Progenitor cell of endocrine pancreas (in vitro differentiated cells): ENCODE results near the gene TNIK. TPM values are rescaled to one million over a fixed set of nuclear protein-coding genes. Genes with fewer than 3 reads are reported as not detected.
A peak's percentile ranks its signal among the peaks of the same experiment; 100 is the strongest.

ENCODE experiments used
- DNase-seq: peaks from one replicate; pipeline ENCODE4 v3.0.0; 2021; ENCODE audit warnings: low spot score; ENCODE audit not compliant: unreplicated experiment
- H3K27ac Mint-ChIP-seq: 2 replicates; pipeline ENCODE4 v1.8.0; 2021; ENCODE audit warnings: mild to moderate bottlenecking, moderate library complexity, mixed read lengths
- H3K27me3 Mint-ChIP-seq: 2 replicates; pipeline ENCODE4 v1.8.0; 2021; ENCODE audit warnings: mixed read lengths
- H3K36me3 Mint-ChIP-seq: 2 replicates; pipeline ENCODE4 v1.8.0; 2022; ENCODE audit warnings: mixed read lengths; ENCODE audit not compliant: insufficient read depth
- H3K4me1 Mint-ChIP-seq: 2 replicates; pipeline ENCODE4 v1.8.0; 2021; ENCODE audit warnings: low read depth, mixed read lengths
- H3K4me3 Mint-ChIP-seq: 2 replicates; pipeline ENCODE4 v1.8.0; 2021; ENCODE audit warnings: low read depth, mild to moderate bottlenecking, moderate library complexity, mixed read lengths
- H3K9me3 Mint-ChIP-seq: 2 replicates; pipeline ENCODE4 v1.8.0; 2021; ENCODE audit warnings: low read depth, mixed read lengths
- total RNA-seq: library from RNA; stranded (reverse); gene quantifications from 2 replicates; pipeline ENCODE4 v1.2.1, GENCODE V29; 2021
- TF ChIP-seq, protein P1 (sequence below): fragments of 200-600 bp; sonication (generic); IDR thresholded peaks from one replicate; pipeline ENCODE4 v1.5.0; 2021; ENCODE audit warnings: antibody characterized with exemption, mild to moderate bottlenecking; ENCODE audit not compliant: unreplicated experiment

The TNIK gene
- total RNA-seq, 1 donor from 2014 or later: 15.7 TPM

DNA sequence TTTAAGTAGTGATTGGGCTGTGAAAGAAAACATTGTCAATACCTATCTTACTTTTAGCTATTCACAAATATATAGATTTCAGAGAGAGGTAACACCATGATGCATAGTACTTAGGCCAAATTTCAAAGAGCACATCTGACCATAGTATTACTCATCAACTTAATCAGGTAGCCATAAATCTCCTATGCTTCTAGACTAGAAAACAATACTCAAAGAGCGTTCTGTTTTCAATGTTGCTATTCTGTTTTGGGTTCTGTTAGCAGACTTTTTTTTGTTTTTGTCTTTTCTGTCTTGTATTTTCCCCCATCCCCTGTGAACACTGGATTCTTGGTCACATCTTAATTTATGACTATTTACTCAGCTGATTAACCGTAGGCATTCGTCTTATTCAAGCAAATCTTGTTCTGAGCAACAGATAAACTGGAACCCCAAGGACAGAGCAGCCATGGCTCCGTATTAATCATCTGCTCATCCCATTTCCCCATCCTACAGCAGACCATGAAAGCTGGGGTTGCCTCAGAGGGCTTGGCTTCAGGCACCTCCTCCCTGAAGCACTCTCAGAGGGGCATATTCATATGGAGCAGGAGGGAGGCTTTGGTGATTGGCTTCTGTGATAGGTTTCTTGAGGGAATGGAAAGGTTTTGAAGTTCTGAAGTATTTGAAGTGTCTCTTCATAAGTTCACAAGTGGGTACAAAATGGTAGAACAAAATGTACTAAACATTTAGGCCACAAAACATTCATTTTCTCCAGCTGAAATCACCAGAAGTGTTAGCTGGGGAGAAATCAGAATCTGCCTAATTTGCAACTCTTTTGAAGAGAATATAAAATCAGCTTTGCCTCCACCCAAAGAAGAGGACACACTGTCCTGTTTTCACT, 105.3 kb downstream of the TNIK start:
- H3K27me3 Mint-ChIP-seq: no peaks in the 10 kb centered on the region
- H3K36me3 Mint-ChIP-seq: no peaks in the 10 kb centered on the region
- no peaks in the 10 kb centered on the region for H3K9me3 Mint-ChIP-seq
- no peak for DNase-seq
- H3K4me3 Mint-ChIP-seq: peak overlapping the region; percentile 2
- no peak overlapping the region for H3K27ac Mint-ChIP-seq
- peaks cover 33% of the 10 kb centered on the region for H3K4me1 Mint-ChIP-seq
- TF ChIP-seq, protein P1, sequence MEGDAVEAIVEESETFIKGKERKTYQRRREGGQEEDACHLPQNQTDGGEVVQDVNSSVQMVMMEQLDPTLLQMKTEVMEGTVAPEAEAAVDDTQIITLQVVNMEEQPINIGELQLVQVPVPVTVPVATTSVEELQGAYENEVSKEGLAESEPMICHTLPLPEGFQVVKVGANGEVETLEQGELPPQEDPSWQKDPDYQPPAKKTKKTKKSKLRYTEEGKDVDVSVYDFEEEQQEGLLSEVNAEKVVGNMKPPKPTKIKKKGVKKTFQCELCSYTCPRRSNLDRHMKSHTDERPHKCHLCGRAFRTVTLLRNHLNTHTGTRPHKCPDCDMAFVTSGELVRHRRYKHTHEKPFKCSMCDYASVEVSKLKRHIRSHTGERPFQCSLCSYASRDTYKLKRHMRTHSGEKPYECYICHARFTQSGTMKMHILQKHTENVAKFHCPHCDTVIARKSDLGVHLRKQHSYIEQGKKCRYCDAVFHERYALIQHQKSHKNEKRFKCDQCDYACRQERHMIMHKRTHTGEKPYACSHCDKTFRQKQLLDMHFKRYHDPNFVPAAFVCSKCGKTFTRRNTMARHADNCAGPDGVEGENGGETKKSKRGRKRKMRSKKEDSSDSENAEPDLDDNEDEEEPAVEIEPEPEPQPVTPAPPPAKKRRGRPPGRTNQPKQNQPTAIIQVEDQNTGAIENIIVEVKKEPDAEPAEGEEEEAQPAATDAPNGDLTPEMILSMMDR: no peak

DNA sequence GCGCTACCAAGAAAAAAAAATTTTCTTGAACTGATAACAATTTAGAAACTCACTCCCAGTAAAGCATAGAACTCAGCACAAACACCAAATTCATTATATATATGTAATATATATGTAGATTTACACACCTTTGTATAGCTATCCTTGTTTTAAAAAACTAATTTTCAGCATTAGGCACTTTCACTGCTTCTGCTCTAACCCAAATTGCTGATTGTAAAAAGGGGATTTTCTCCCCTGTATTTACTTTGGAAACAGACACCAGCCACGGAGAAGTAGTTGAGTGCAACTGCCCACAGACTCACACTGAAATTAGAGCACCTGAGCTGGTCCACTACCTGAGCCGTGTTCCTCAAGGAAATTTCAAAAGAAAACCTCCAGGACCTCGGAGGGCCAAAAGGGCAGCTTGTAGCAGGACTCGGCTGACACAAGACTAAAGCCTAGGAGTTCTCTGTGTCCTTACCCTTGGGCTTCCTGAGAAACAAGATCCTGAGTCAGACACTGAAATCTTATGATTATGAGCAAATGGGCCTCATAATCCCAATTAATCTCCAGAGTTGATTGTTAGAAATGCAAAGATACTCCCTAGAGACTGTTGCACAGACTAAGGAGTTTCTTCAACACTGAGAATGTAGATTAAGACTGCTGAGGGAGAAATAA, 106.0 kb downstream of the TNIK start:
- Mint-ChIP-seq H3K27ac (no peak overlapping the region), H3K4me1 (peaks cover 34% of the 10 kb centered on the region), H3K27me3 (no peaks in the 10 kb centered on the region), H3K36me3 (no peaks in the 10 kb centered on the region), H3K4me3 (no peak overlapping the region), H3K9me3 (no peaks in the 10 kb centered on the region)
- TF ChIP-seq, protein P1: no peak
- no peak for DNase-seq

DNA sequence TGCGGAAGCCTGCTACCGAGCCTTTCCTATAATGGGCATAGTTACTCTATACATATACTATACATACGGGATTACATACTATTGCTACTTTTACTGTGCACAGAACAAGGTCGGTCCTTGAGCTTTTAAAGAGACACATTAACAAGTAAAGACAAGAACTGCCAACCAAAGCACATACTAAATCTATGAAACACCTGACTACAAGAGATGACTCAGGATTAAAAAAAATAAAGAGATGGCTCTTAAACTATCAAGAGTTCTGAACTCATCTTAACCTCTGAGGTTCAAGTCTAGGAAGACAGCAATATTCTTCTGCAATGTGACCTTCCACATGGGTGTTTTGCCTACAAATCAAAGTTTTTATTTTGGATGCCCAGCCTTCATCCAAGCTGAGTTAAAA, 106.8 kb downstream of the TNIK start:
- TF ChIP-seq, protein P1: no peak
- H3K9me3 Mint-ChIP-seq: no peaks in the 10 kb centered on the region
- H3K4me1 Mint-ChIP-seq: peaks cover 31% of the 10 kb centered on the region
- no peak for DNase-seq
- H3K4me3 Mint-ChIP-seq: no peak overlapping the region
- no peak overlapping the region for H3K27ac Mint-ChIP-seq
- H3K36me3 Mint-ChIP-seq: no peaks in the 10 kb centered on the region
- no peaks in the 10 kb centered on the region for H3K27me3 Mint-ChIP-seq

DNA sequence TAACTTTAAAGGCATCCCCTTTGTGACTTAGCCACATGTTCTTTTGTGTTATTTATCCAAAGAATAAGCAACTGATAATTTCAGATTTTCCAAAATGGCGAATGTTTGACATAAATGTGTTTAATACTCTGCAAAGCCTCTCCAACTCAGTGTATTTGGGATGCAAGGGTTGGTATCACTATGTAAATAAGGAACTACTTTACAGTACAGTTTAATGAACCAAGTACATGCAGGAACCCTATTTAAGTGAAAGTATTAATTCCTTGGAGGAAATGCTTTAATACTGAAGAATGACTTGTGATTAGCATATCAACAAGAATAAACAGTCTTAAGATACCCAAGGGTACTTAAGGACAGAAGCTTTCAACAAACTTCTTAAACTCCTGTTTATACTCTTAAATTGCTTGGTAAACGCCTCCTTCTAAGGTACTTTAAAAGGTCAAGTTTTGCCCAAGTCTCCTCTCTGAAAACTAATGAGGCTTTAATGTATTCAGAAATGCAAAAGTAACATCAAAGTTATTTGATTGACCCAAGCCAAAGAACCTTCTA, 107.7 kb downstream of the TNIK start:
- Mint-ChIP-seq H3K36me3 (no peaks in the 10 kb centered on the region), H3K9me3 (no peaks in the 10 kb centered on the region), H3K4me3 (no peak overlapping the region), H3K27me3 (no peaks in the 10 kb centered on the region), H3K27ac (no peak overlapping the region), H3K4me1 (peaks cover 33% of the 10 kb centered on the region)
- TF ChIP-seq, protein P1: no peak
- DNase-seq: no peak

DNA sequence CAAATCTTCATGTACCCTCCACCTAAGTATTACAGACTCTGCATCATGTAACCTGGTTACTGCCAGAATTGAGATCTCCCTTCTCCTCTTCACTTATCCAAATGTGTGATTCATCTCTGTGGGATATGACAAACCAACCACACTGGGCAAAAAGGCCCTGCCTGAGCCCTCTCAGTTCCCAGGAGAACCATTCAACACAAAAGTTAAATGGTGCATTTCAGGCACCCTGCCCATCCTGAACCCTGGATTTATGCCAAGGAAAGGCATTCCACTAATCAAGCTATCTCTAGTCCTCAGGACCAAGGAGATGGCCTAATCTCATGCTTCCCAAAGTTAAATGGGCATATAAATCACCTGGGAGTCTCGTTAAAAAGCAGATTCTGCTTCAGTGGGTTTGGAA, 108.5 kb downstream of the TNIK start:
- no peaks in the 10 kb centered on the region for H3K27me3 Mint-ChIP-seq
- H3K4me3 Mint-ChIP-seq: no peak overlapping the region
- TF ChIP-seq, protein P1: no peak
- H3K4me1 Mint-ChIP-seq: peaks cover 38% of the 10 kb centered on the region
- DNase-seq: no peak
- H3K9me3 Mint-ChIP-seq: no peaks in the 10 kb centered on the region
- no peak overlapping the region for H3K27ac Mint-ChIP-seq
- no peaks in the 10 kb centered on the region for H3K36me3 Mint-ChIP-seq
